NCI-H446 (cell line): ENCODE results near the gene SRGAP2.
"Not testable (repeated sequence)": the region's sequence is repeated elsewhere in the genome, so short reads cannot be mapped to it uniquely, and the experiment has no call there.

Experiments used
- DNase-seq, 2 experiments: peaks; one replicate each; lab custom pipeline; 2025; lab: John Stamatoyannopoulos, UW

Gene SRGAP2

GRCh38 chr1:206250953-206251681 lies 47.8 kb downstream of the SRGAP2 start:
- DNase-seq, result not testable (repeated sequence)

GRCh38 chr1:206252680-206253335 lies 49.5 kb downstream of the SRGAP2 start:
- DNase-seq, result not testable (repeated sequence)
